Neural progenitor cell (in vitro differentiated cells): ENCODE results near the gene NOX3.
"Not testable (repeated sequence)": the region's sequence is repeated elsewhere in the genome, so short reads cannot be mapped to it uniquely, and the experiment has no call there.

Experiments
- EZH2phosphoT487 ChIP-seq: fragments of 200-600 bp; sonication (generic); IDR thresholded peaks from 2 replicates; pipeline ENCODE4 v1.6.1; 2017; ENCODE audit warnings: antibody characterized with exemption
- TF ChIP-seq, protein P1 (sequence below): fragments of 200-600 bp; sonication (generic); IDR thresholded peaks from 2 replicates; pipeline ENCODE4 v1.5.1; 2017; ENCODE audit warnings: antibody characterized with exemption, mild to moderate bottlenecking

DNA sequence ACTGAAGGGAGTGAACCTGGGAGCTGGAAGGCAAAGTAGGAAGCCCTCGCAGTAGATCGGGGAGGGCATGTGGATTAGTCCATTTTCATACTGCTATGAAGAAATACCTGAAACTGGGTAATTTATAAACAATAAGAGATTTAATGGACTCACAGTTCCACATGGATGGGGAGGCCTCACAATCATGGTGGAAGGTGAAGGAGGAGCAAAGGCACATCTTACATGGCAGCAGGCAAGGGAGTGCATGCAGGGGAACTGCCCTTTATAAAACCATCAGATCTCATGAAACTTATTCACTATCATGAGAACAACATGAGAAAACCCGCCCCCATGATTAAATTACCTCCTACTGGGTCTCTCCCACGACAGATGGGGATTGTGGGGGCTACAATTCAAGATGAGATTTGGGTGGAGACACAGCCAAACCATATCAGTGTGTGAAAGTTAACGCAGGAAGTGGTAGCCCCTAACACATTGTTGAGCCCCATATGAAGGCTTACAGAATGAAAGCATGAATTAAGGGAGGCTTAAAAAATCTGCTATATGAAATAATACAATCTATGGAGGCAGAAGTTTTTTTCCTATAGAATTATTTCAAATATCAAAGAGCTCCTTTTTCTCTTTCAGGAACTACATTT is 15.5 kb upstream of the NOX3 start:
- TF ChIP-seq, protein P1, sequence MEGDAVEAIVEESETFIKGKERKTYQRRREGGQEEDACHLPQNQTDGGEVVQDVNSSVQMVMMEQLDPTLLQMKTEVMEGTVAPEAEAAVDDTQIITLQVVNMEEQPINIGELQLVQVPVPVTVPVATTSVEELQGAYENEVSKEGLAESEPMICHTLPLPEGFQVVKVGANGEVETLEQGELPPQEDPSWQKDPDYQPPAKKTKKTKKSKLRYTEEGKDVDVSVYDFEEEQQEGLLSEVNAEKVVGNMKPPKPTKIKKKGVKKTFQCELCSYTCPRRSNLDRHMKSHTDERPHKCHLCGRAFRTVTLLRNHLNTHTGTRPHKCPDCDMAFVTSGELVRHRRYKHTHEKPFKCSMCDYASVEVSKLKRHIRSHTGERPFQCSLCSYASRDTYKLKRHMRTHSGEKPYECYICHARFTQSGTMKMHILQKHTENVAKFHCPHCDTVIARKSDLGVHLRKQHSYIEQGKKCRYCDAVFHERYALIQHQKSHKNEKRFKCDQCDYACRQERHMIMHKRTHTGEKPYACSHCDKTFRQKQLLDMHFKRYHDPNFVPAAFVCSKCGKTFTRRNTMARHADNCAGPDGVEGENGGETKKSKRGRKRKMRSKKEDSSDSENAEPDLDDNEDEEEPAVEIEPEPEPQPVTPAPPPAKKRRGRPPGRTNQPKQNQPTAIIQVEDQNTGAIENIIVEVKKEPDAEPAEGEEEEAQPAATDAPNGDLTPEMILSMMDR = not testable (repeated sequence)
- TF ChIP-seq EZH2phosphoT487 = not testable (repeated sequence)
